SJCRH30 (cell line): ENCODE results near the gene GRIK1. TPM values are rescaled to one million over a fixed set of nuclear protein-coding genes. Genes with fewer than 3 reads are reported as not detected.

Source experiments
- DNase-seq, 2 experiments: peaks; one replicate each; pipeline ENCODE4 v3.0.0-alpha.2; 2015 to 2020
- H3K27ac ChIP-seq: fragments of 250-450 bp; sonication (Bioruptor Pico); 2 replicates; pipeline ENCODE4 v1.5.1; 2020; ENCODE audit warnings: mild to moderate bottlenecking, moderate library complexity
- H3K27me3 ChIP-seq: fragments of 250-450 bp; sonication (Bioruptor Pico); 2 replicates; pipeline ENCODE4 v1.5.1; 2020; ENCODE audit warnings: mild to moderate bottlenecking, moderate library complexity
- H3K36me3 ChIP-seq: fragments of 250-450 bp; sonication (Bioruptor Pico); 2 replicates; pipeline ENCODE4 v1.5.1; 2020; ENCODE audit warnings: mild to moderate bottlenecking, moderate library complexity
- H3K4me1 ChIP-seq: fragments of 250-450 bp; sonication (Bioruptor Pico); 2 replicates; pipeline ENCODE4 v1.5.1; 2020; ENCODE audit warnings: mild to moderate bottlenecking, moderate library complexity
- H3K4me3 ChIP-seq: fragments of 250-450 bp; sonication (Bioruptor Pico); 2 replicates; pipeline ENCODE4 v1.5.1; 2020; ENCODE audit warnings: mild to moderate bottlenecking, moderate library complexity
- H3K9me3 ChIP-seq: fragments of 250-450 bp; sonication (Bioruptor Pico); replicated peaks from 2 replicates; pipeline ENCODE4 v1.5.1; 2020; ENCODE audit warnings: mild to moderate bottlenecking, moderate library complexity
- total RNA-seq: library from RNA; depleted of rRNA; stranded (reverse); fragments of >200 nt; shearing (Covaris generic); gene quantifications from 2 replicates; pipeline ENCODE4 v1.2.3, GENCODE V29; 2014

Gene GRIK1
- total RNA-seq, 1 experiment from 2014 or later, result not detected

GRCh38 chr21:29887313-29888009 is 52.3 kb downstream of the GRIK1 start:
- no peaks in the 10 kb centered on the region for H3K4me1 ChIP-seq
- H3K27ac ChIP-seq, result no peak overlapping the region
- no peaks in the 10 kb centered on the region for H3K9me3 ChIP-seq
- no peaks in the 10 kb centered on the region for H3K36me3 ChIP-seq
- DNase-seq, result peak in 1 of 2 experiments; percentile 4
- no peak overlapping the region for H3K4me3 ChIP-seq
- no peaks in the 10 kb centered on the region; the same call in 1 of the 2 replicates for H3K27me3 ChIP-seq

GRCh38 chr21:29885491-29885890 is 54.3 kb downstream of the GRIK1 start:
- H3K4me3 ChIP-seq, result no peak overlapping the region
- H3K4me1 ChIP-seq, result no peaks in the 10 kb centered on the region
- no peaks in the 10 kb centered on the region; the same call in 1 of the 2 replicates for H3K27me3 ChIP-seq
- H3K27ac ChIP-seq, result no peak overlapping the region
- no peaks in the 10 kb centered on the region for H3K9me3 ChIP-seq
- no peaks in the 10 kb centered on the region for H3K36me3 ChIP-seq
- no peak for DNase-seq

GRCh38 chr21:29875873-29876272 is 63.9 kb downstream of the GRIK1 start:
- H3K27me3 ChIP-seq, result no peaks in the 10 kb centered on the region
- H3K4me3 ChIP-seq, result no peak overlapping the region
- H3K27ac ChIP-seq, result no peak overlapping the region
- DNase-seq, result no peak
- no peaks in the 10 kb centered on the region for H3K36me3 ChIP-seq
- H3K9me3 ChIP-seq, result no peaks in the 10 kb centered on the region
- H3K4me1 ChIP-seq, result no peaks in the 10 kb centered on the region

- H3K27me3 ChIP-seq, result no peaks in the 10 kb centered on the region
- no peak overlapping the region for H3K27ac ChIP-seq
- H3K4me1 ChIP-seq, result no peaks in the 10 kb centered on the region
- H3K36me3 ChIP-seq, result no peaks in the 10 kb centered on the region
- H3K9me3 ChIP-seq, result no peaks in the 10 kb centered on the region
- no peak for DNase-seq
- no peak overlapping the region for H3K4me3 ChIP-seq
Measured at GRCh38 chr21:29875036-29875716, 64.6 kb downstream of the GRIK1 start.

- Histone ChIP-seq H3K4me1 (no peaks in the 10 kb centered on the region), H3K27ac (no peak overlapping the region), H3K36me3 (no peaks in the 10 kb centered on the region), H3K27me3 (no peaks in the 10 kb centered on the region), H3K4me3 (no peak overlapping the region), H3K9me3 (no peaks in the 10 kb centered on the region)
- DNase-seq, result no peak
Measured at GRCh38 chr21:29873908-29874307, 65.9 kb downstream of the GRIK1 start.

- Histone ChIP-seq H3K4me3 (no peak overlapping the region), H3K27me3 (no peaks in the 10 kb centered on the region), H3K4me1 (no peaks in the 10 kb centered on the region), H3K36me3 (no peaks in the 10 kb centered on the region), H3K27ac (no peak overlapping the region), H3K9me3 (no peaks in the 10 kb centered on the region)
- DNase-seq, result no peak
Measured at GRCh38 chr21:29870814-29871213, 69.0 kb downstream of the GRIK1 start.

- Histone ChIP-seq H3K4me3 (no peak overlapping the region), H3K36me3 (no peaks in the 10 kb centered on the region), H3K27ac (no peak overlapping the region), H3K9me3 (no peaks in the 10 kb centered on the region), H3K4me1 (no peaks in the 10 kb centered on the region), H3K27me3 (peaks cover 5% of the 10 kb centered on the region)
- DNase-seq, result no peak
Measured at GRCh38 chr21:29867796-29868195, 72.0 kb downstream of the GRIK1 start.

GRCh38 chr21:29860346-29860745 is 79.5 kb downstream of the GRIK1 start:
- Histone ChIP-seq H3K9me3 (no peaks in the 10 kb centered on the region), H3K36me3 (no peaks in the 10 kb centered on the region), H3K27ac (no peak overlapping the region), H3K4me1 (no peaks in the 10 kb centered on the region), H3K4me3 (no peak overlapping the region), H3K27me3 (peaks cover 8% of the 10 kb centered on the region)
- DNase-seq, result no peak

- Histone ChIP-seq H3K9me3 (no peaks in the 10 kb centered on the region), H3K27me3 (no peaks in the 10 kb centered on the region), H3K4me3 (no peak overlapping the region), H3K4me1 (no peaks in the 10 kb centered on the region), H3K27ac (no peak overlapping the region), H3K36me3 (no peaks in the 10 kb centered on the region)
- DNase-seq, result no peak
Measured at GRCh38 chr21:29857150-29857549, 82.6 kb downstream of the GRIK1 start.

GRCh38 chr21:29854795-29855194 is 85.0 kb downstream of the GRIK1 start:
- Histone ChIP-seq H3K4me3 (no peak overlapping the region), H3K9me3 (no peaks in the 10 kb centered on the region), H3K27ac (no peak overlapping the region), H3K4me1 (no peaks in the 10 kb centered on the region), H3K27me3 (no peaks in the 10 kb centered on the region), H3K36me3 (no peaks in the 10 kb centered on the region)
- no peak for DNase-seq

GRCh38 chr21:29851611-29852010 is 88.2 kb downstream of the GRIK1 start:
- Histone ChIP-seq H3K4me1 (no peaks in the 10 kb centered on the region), H3K27me3 (no peaks in the 10 kb centered on the region), H3K27ac (no peak overlapping the region), H3K9me3 (no peaks in the 10 kb centered on the region), H3K36me3 (no peaks in the 10 kb centered on the region), H3K4me3 (no peak overlapping the region)
- no peak for DNase-seq

GRCh38 chr21:29849735-29850176 is 90.0 kb downstream of the GRIK1 start:
- Histone ChIP-seq H3K27me3 (no peaks in the 10 kb centered on the region), H3K9me3 (no peaks in the 10 kb centered on the region), H3K4me1 (no peaks in the 10 kb centered on the region), H3K27ac (no peak overlapping the region), H3K4me3 (no peak overlapping the region), H3K36me3 (no peaks in the 10 kb centered on the region)
- peak; percentile 46 to 79 for DNase-seq

GRCh38 chr21:29843804-29844203 is 96.0 kb downstream of the GRIK1 start:
- H3K36me3 ChIP-seq, result no peaks in the 10 kb centered on the region
- H3K4me1 ChIP-seq, result no peaks in the 10 kb centered on the region
- H3K4me3 ChIP-seq, result no peak overlapping the region
- H3K27me3 ChIP-seq, result no peaks in the 10 kb centered on the region
- 0 out of 2 replicates have a peak, but pooled peaks cover 3% of the 10 kb centered on the region for H3K9me3 ChIP-seq
- no peak overlapping the region for H3K27ac ChIP-seq
- no peak for DNase-seq

- Histone ChIP-seq H3K27me3 (no peaks in the 10 kb centered on the region), H3K36me3 (no peaks in the 10 kb centered on the region), H3K4me3 (no peak overlapping the region)
Measured at GRCh38 chr21:29834617-29835016, 105.2 kb downstream of the GRIK1 start.

GRCh38 chr21:29832217-29832616 is 107.6 kb downstream of the GRIK1 start:
- Histone ChIP-seq H3K27me3 (no peaks in the 10 kb centered on the region), H3K4me3 (no peak overlapping the region), H3K36me3 (no peaks in the 10 kb centered on the region), H3K4me1 (no peaks in the 10 kb centered on the region), H3K9me3 (no peaks in the 10 kb centered on the region), H3K27ac (no peak overlapping the region)
- no peak for DNase-seq

More at GRCh38 chr21:29834617-29835016, 105.2 kb downstream of the GRIK1 start:
- Histone ChIP-seq H3K4me1 (no peaks in the 10 kb centered on the region), H3K27ac (no peak overlapping the region), H3K9me3 (no peaks in the 10 kb centered on the region)
- no peak for DNase-seq
